T-cell (primary cell): Measurements from ENCODE around the gene TMEM234. TPM values are rescaled to one million over a fixed set of nuclear protein-coding genes. Genes with fewer than 3 reads are reported as not detected.
A peak's percentile ranks its signal among the peaks of the same experiment; 100 is the strongest.
"Not testable (repeated sequence)": the region's sequence is repeated elsewhere in the genome, so short reads cannot be mapped to it uniquely, and the experiment has no call there.

Source experiments
- ATAC-seq, 4 experiments: fragments of 200-7000 bp in 3 of 4; fragments of 150-1000 bp in 1 of 4; cut with Tn5 transposase; replicated peaks in 1 of 4; 1 replicate in 3 of 4; 2 replicates in 1 of 4; pipeline ENCODE4 v1.10.0; 2021; ENCODE audit warnings: moderate library complexity in 3 of 4, mild to moderate bottlenecking in 2 of 4, moderate number of reproducible peaks in 1 of 4
- CTCF ChIA-PET, 2 donors: fragments of 300-600 bp; sonication (Branson Sonifier 250); formaldehyde crosslinking; loops; one replicate each; lab custom pipeline; 2022; ENCODE audit warnings: antibody characterized with exemption in 2 of 2; lab: Charles Lee
- POLR2A ChIA-PET, 2 donors: fragments of 300-600 bp; sonication (Branson Sonifier 250); formaldehyde crosslinking; loops; one replicate each; lab custom pipeline; 2022; ENCODE audit warnings: antibody characterized with exemption in 2 of 2; lab: Charles Lee
- DNase-seq, 35 experiments: peaks; one replicate each; pipeline versions ENCODE4 v3.0.0 to v3.0.0-alpha.2; 2013 to 2023
- H3K27ac ChIP-seq: one replicate; pipeline ENCODE4 v1.5.1; 2013; ENCODE audit warnings: low read length
- H3K27me3 ChIP-seq, 2 experiments: replicated peaks in 1 of 2; 1 replicate in 1 of 2; 2 replicates in 1 of 2; pipeline versions ENCODE4 v1.6.1 to v1.7.0; 2013; ENCODE audit warnings: low read length in 1 of 2, mixed read lengths in 1 of 2; ENCODE audit not compliant: control insufficient read depth in 2 of 2, insufficient read depth in 2 of 2; ENCODE audit errors: extremely low read depth in 1 of 2
- H3K36me3 ChIP-seq, 2 donors: 1 replicate in 1 of 2; 2 replicates in 1 of 2; pipeline versions ENCODE4 v1.6.1 to v1.7.0; 2013; ENCODE audit warnings: low read length in 1 of 2; ENCODE audit not compliant: control insufficient read depth in 2 of 2, insufficient read depth in 1 of 2; ENCODE audit errors: extremely low read depth in 1 of 2
- H3K4me1 ChIP-seq, 2 experiments: 1 replicate in 1 of 2; 2 replicates in 1 of 2; pipeline versions ENCODE4 v1.6.1 to v1.7.0; 2013; ENCODE audit warnings: low read length in 2 of 2, mixed read lengths in 1 of 2; ENCODE audit not compliant: insufficient read depth in 2 of 2, control insufficient read depth in 1 of 2; ENCODE audit errors: extremely low read depth in 1 of 2
- H3K4me3 ChIP-seq, 2 donors: 1 replicate in 1 of 2; 2 replicates in 1 of 2; pipeline versions ENCODE4 v1.5.1 to v1.7.0; 2013; ENCODE audit warnings: mild to moderate bottlenecking in 2 of 2, low read length in 1 of 2, moderate library complexity in 1 of 2; ENCODE audit not compliant: control insufficient read depth in 1 of 2; ENCODE audit errors: extremely low read depth in 1 of 2
- H3K9me3 ChIP-seq: 2 replicates; pipeline ENCODE4 v1.7.0; 2013
- H3K27ac Mint-ChIP-seq, 2 donors: one replicate each; pipeline ENCODE4 v1.8.0; 2020 to 2021; ENCODE audit warnings: mild to moderate bottlenecking in 2 of 2, mixed read lengths in 2 of 2
- H3K27me3 Mint-ChIP-seq, 2 donors: one replicate each; pipeline ENCODE4 v1.8.0; 2021 to 2022; ENCODE audit warnings: mixed read lengths in 2 of 2
- H3K36me3 Mint-ChIP-seq: one replicate; pipeline ENCODE4 v1.8.0; 2021; ENCODE audit warnings: mixed read lengths
- H3K4me1 Mint-ChIP-seq, 3 donors: one replicate each; pipeline ENCODE4 v1.8.0; 2020 to 2022; ENCODE audit warnings: mixed read lengths in 3 of 3, mild to moderate bottlenecking in 1 of 3
- H3K4me3 Mint-ChIP-seq, 3 donors: one replicate each; pipeline ENCODE4 v1.8.0; 2020 to 2022; ENCODE audit warnings: mild to moderate bottlenecking in 3 of 3, mixed read lengths in 3 of 3, moderate library complexity in 3 of 3
- H3K9me3 Mint-ChIP-seq, 3 donors: one replicate each; pipeline ENCODE4 v1.8.0; 2020 to 2022; ENCODE audit warnings: mixed read lengths in 3 of 3
- WGBS: methylation state at CpG from one replicate; pipeline ENCODE4 v1.1.5; 2013; ENCODE audit warnings: missing lambda C conversion rate; ENCODE audit not compliant: insufficient coverage; 5-methylcytosine and 5-hydroxymethylcytosine counted together
- total RNA-seq, 35 experiments: library from RNA in 6 of 35; stranded (reverse) in 6 of 35; fragments of 120-200 nt in 1 of 35; gene quantifications; one replicate each; pipeline versions ENCODE4 v1.2.1 to v1.2.4 and lab custom pipeline; 2013 to 2026

The TMEM234 gene
- total RNA-seq, 5 donors from 2014 or later (not counting 1 experiment from before 2014, with no cell fraction given) = 14.0 to 29.6 (median 26.0) TPM

DNA sequence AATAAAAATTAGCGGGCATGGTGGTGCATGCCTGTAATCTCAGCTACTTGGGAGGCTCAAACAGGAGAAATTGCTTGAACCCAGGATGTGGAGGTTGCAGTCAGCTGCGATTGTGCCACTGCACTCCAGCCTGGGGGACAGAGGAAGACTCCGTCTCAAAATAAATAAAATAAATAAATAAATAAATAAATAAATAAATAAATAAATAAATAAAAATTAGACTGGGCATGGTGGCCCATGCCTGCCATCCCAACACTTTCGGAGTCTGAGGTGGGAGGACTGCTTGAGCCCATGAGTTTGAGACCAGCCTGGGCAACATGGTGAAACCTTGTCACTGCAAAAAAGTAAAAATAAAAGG is 41.1 kb upstream of the TMEM234 start:
- not testable (repeated sequence) for ATAC-seq, DNase-seq, H3K27me3 Mint-ChIP-seq, H3K9me3 Mint-ChIP-seq, H3K27me3 ChIP-seq, H3K9me3 ChIP-seq, H3K4me3 ChIP-seq
- Mint-ChIP-seq H3K4me3 (peak overlapping the region in 1 of 3 donors; percentile 68), H3K4me1 (peaks cover 58 to 67% (median 65%) of the 10 kb centered on the region in 3 donors), H3K27ac (peak overlapping the region; percentile 80 to 87), H3K36me3 (peaks cover 23% of the 10 kb centered on the region)
- CTCF ChIA-PET = interaction anchor here in 1 of 2 donors (1.4 kb wide), 1 partner anchor 14 kb away, joined by 7 read pairs; no protein-coding TSS in a partner anchor
- POLR2A ChIA-PET = interaction anchor here in 1 of 2 donors (0.6 kb wide), 1 partner anchor 961 kb away, joined by 3 read pairs; no protein-coding TSS in a partner anchor
- Histone ChIP-seq H3K4me1 (peaks cover 45 to 96% of the 10 kb centered on the region in 2 experiments), H3K36me3 (peaks cover 0 to 49% of the 10 kb centered on the region in 2 donors), H3K27ac (peak overlapping the region; percentile 70)
- WGBS = 89% methylated on average over 1 of the region's 4 CpGs

DNA sequence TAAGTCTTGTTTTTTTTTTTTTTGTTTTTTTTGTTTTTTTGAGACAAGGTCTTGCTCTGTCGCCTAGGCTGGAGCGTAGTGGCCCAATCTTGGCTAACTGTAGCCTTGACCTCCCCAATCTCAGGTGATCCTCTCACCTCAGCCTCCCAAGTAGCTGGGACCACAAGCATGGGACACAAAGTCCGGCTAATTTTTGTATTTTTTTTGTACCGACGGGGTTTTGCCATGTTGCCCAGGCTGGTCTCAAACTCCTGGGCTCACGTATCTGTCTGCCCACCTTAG is 35.0 kb upstream of the TMEM234 start:
- no peak for ATAC-seq
- Histone ChIP-seq H3K27me3 (no peaks in the 10 kb centered on the region), H3K27ac (peak overlapping the region; percentile 96), H3K4me3 (peak overlapping the region; percentile 84 to 97), H3K9me3 (no peaks in the 10 kb centered on the region), H3K4me1 (peaks cover 42 to 78% of the 10 kb centered on the region in 2 experiments), H3K36me3 (peaks cover 0 to 41% of the 10 kb centered on the region in 2 donors)
- peak overlapping the region; percentile 94 to 96 for H3K27ac Mint-ChIP-seq
- H3K27me3 Mint-ChIP-seq = no peaks in the 10 kb centered on the region
- H3K36me3 Mint-ChIP-seq = peaks cover 36% of the 10 kb centered on the region
- 80% methylated on average over 2 of the region's 6 CpGs for WGBS
- ChIA-PET POLR2A (interaction anchor here in 1 of 2 donors (0.6 to 0.7 kb wide), 2 partner anchors 14 to 32 kb away, joined by 3 to 4 read pairs; no protein-coding TSS in a partner anchor), CTCF (no interaction called here)
- H3K4me1 Mint-ChIP-seq = peaks cover 52 to 60% (median 56%) of the 10 kb centered on the region in 3 donors
- H3K4me3 Mint-ChIP-seq = peak overlapping the region; percentile 82 to 91 (median 83)
- DNase-seq = no peak
- H3K9me3 Mint-ChIP-seq = no peaks in the 10 kb centered on the region

- peak in 1 of 4 experiments; percentile 19 for ATAC-seq
- Histone ChIP-seq H3K27ac (peak overlapping the region; percentile 96), H3K4me3 (peak overlapping the region; percentile 84 to 97), H3K9me3 (no peaks in the 10 kb centered on the region), H3K27me3 (no peaks in the 10 kb centered on the region), H3K36me3 (peaks cover 0 to 38% of the 10 kb centered on the region in 2 donors), H3K4me1 (peaks cover 42 to 73% of the 10 kb centered on the region in 2 experiments)
- DNase-seq = peak in 1 of 35 experiments; percentile 48
- POLR2A ChIA-PET = interaction anchor here in 1 of 2 donors (0.5 to 0.6 kb wide), 2 partner anchors 31 to 88 kb away, joined by 3 to 4 read pairs; no protein-coding TSS in a partner anchor
- CTCF ChIA-PET = interaction anchor here (0.5 to 1.5 kb wide), 3 partner anchors 9 to 1388 kb away, joined by 3 to 5 read pairs (median 3); no protein-coding TSS in a partner anchor
- Mint-ChIP-seq H3K36me3 (peaks cover 40% of the 10 kb centered on the region), H3K9me3 (no peaks in the 10 kb centered on the region), H3K4me1 (peaks cover 52 to 64% (median 62%) of the 10 kb centered on the region in 3 donors), H3K4me3 (peak overlapping the region; percentile 82 to 91 (median 83)), H3K27me3 (no peaks in the 10 kb centered on the region), H3K27ac (peak overlapping the region; percentile 94 to 96)
- 0% methylated on average over 3 of the region's 9 CpGs for WGBS
These were observed 34.5 kb upstream of the TMEM234 start for GRCh38 chr1:32256473-32257226.

DNA sequence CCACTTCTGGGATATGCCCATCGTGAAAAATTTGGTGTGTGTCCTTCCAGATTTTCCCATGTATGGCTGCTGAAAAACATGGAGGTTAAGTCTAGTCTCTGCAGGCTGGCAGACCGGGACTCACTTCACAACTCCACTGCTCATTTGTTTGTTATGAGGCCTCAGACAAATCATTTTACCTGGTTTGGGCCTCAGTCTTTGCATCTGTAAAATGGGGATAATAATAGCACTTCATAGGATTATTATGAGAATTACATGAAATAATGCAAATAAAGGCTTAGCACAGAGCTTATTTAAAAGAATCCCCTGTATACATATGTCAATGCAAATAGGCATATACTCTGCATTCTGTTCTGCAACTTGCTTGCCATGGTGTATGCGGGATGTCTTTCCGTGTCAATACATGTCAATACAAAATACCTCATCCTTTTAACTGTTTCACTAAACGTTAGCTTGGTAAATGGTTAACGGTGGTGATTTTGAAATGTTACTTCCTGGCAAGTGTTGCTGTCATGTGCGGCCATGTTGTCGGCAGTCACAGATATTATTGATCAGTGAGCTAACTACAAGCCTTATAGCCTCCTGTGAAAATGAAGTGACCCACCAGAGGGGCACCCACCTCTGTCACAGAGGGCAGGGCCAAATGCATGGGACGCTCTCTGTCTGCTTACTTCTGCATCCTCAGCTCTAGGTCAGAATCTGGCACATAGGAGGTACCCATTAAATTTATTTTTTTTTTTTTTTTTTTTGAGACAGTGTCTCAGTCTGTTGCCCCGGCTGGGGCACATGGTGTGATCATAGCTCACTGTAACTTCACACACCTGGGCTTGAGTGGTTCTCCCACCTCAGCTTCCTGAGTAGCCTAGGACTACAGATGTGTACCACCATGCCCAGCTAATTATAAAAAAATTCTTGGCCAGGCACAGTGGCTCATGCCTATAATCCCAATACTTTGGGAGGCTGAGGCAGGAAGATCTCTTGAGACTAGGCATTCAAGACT is 33.2 kb upstream of the TMEM234 start:
- peak overlapping the region; percentile 84 to 97 for H3K4me3 ChIP-seq
- no peaks in the 10 kb centered on the region for H3K27me3 ChIP-seq
- 0% methylated on average over 2 of the region's 10 CpGs for WGBS
- no peaks in the 10 kb centered on the region for H3K9me3 ChIP-seq
- peaks cover 36% of the 10 kb centered on the region for H3K36me3 Mint-ChIP-seq
- POLR2A ChIA-PET = interaction anchor here (0.6 to 1.2 kb wide), 7 partner anchors 13 to 561 kb away, joined by 3 to 11 read pairs (median 5); partner anchors contain the start of gene MARCKSL1 (in 1 of the 2)
- CTCF ChIA-PET = interaction anchor here (0.5 to 1.5 kb wide), 9 partner anchors 13 to 183 kb away, joined by 3 to 8 read pairs (median 4); partner anchors contain the start of genes HDAC1 (in 1 of the 2) and TMEM39B (in 1 of the 2)
- peak overlapping the region; percentile 83 to 100 (median 91) for H3K4me3 Mint-ChIP-seq
- H3K27ac Mint-ChIP-seq = peak overlapping the region; percentile 93
- H3K9me3 Mint-ChIP-seq = no peaks in the 10 kb centered on the region
- ATAC-seq (peak in 1 of 4 experiments; percentile 32), DNase-seq (peak in 5 of 35 experiments; percentile 33 to 54 (median 43))
- H3K4me1 Mint-ChIP-seq = peaks cover 50 to 68% (median 68%) of the 10 kb centered on the region in 3 donors
- peak overlapping the region; percentile 96 for H3K27ac ChIP-seq
- no peaks in the 10 kb centered on the region for H3K27me3 Mint-ChIP-seq
- peaks cover 42 to 71% of the 10 kb centered on the region in 2 experiments for H3K4me1 ChIP-seq
- peaks cover 0 to 29% of the 10 kb centered on the region in 2 donors for H3K36me3 ChIP-seq

GRCh38 chr1:32250893-32251716 is 29.0 kb upstream of the TMEM234 start, which contains the start of gene LCK:
LCK (plus strand) TSS chr1:32251265; CDS start chr1:32274330, 23,065 bp downstream.
- ChIA-PET POLR2A (interaction anchor here in 1 of 2 donors (0.6 to 1.2 kb wide), 3 partner anchors 10 to 68 kb away, joined by 4 read pairs; no protein-coding TSS in a partner anchor), CTCF (no interaction called here)
- peak in 33 of 35 experiments; percentile 34 to 76 (median 58) for DNase-seq
- Mint-ChIP-seq H3K4me1 (peaks cover 55 to 84% (median 75%) of the 10 kb centered on the region in 3 donors), H3K9me3 (no peaks in the 10 kb centered on the region), H3K36me3 (peaks cover 21% of the 10 kb centered on the region), H3K4me3 (peak within 1 kb of the TSS; percentile 91 to 100 (median 100)), H3K27ac (peak within 1 kb of the TSS; percentile 100), H3K27me3 (no peaks in the 10 kb centered on the region)
- peaks cover 38 to 72% of the 10 kb centered on the region in 2 experiments for H3K4me1 ChIP-seq
- H3K9me3 ChIP-seq = no peaks in the 10 kb centered on the region
- H3K27ac ChIP-seq = peak within 1 kb of the TSS; percentile 96
- H3K36me3 ChIP-seq = peaks cover 3 to 5% of the 10 kb centered on the region in 2 donors
- H3K27me3 ChIP-seq = no peaks in the 10 kb centered on the region
- WGBS = under 1% methylated on average over 23 of the region's 25 CpGs
- H3K4me3 ChIP-seq = peak within 1 kb of the TSS; percentile 84 to 97
- ATAC-seq = peak; percentile 17 to 51 (median 40)
